GM19324 (cell line): Measurements from ENCODE around the gene NDUFS4.
A peak's percentile ranks its signal among the peaks of the same experiment; 100 is the strongest.
"Not testable (repeated sequence)": the region's sequence is repeated elsewhere in the genome, so short reads cannot be mapped to it uniquely, and the experiment has no call there.

Experiments used
- ATAC-seq: cut with Tn5 transposase; IDR thresholded peaks from one replicate; pipeline ENCODE4 v1.9.1; 2021; ENCODE audit warnings: mild to moderate bottlenecking, moderate library complexity; ENCODE audit not compliant: unreplicated experiment, low FRiP score

The NDUFS4 gene

DNA sequence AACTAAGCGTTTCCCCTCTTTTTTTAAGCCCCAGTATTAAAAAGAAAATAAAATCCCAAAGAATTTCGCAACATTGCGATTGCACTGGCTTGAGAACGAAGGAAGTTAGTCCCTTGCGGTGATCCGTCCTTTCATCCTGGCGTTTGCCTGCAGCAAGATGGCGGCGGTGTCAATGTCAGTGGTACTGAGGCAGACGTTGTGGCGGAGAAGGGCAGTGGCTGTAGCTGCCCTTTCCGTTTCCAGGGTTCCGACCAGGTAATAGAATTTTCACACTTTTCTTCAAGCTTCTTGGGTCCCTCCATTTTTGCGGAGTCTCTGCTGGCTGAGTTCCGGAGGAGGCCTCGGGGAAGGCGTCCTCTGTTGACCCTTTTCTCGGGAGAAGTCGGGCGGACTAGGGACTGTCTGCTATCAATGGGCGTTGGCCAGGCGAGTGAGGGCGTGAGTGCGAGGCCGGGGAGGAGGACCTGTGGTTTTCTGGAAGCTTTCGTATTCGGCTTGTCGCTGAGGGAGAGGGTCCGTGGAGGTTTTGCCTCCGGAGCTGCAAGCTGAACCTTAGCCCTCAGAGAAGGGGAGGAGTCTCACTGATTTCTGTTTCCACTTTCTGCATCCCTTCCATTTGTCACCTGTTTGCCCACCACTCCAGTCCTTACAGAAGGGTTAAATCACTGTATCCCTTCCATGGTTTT is at the start of gene NDUFS4:
NDUFS4 (plus strand) TSS at position 134 of the 686 bp plus-strand sequence; CDS start at position 158, 24 bp downstream.
- peak; percentile 86 for ATAC-seq

DNA sequence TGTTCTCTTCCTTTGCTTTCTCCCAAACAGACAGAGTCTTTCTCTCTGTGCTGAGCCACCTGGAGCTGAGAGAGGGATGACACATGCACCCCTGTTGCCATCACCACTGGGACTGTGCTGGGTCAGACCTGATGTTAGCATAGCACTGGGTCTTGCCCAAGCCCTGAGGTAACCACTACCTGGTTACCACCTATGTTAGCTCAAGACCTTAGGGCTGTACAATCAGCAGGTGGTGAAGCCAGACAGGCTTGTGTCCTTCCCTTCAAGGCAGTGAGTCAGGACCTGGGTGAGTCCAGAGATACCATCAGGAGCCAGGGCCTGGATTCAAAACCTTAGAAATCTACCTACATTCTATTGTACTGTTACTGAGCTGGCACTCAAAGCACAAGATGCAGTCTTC is 47.9 kb upstream of the NDUFS4 start:
- no peak for ATAC-seq

GRCh38 chr5:53515988-53516387 is 44.5 kb upstream of the NDUFS4 start:
- ATAC-seq, result no peak

- no peak for ATAC-seq
Observed at GRCh38 chr5:53520813-53521212, 39.6 kb upstream of the NDUFS4 start.

GRCh38 chr5:53537711-53538110 is 22.7 kb upstream of the NDUFS4 start:
- ATAC-seq, result no peak

GRCh38 chr5:53540739-53541138 is 19.7 kb upstream of the NDUFS4 start:
- ATAC-seq, result not testable (repeated sequence)

DNA sequence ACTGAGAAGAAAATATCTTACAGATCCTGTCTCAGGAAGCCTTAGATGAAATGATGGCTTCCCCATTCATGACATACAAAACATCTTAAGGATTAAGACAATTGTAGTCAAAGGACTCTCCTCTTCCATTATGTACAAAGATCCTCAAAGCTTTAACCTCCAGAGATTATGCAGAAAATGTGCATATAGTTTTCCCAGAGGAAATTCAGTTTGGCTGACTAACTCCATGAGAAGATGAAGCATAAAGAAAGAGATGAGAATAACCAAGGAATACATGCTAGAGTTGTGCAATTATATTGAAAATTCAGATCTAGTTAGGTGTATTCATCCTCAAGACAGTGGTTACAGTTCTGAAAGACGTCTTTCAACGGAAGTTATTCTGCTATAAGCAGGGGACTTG is 18.6 kb upstream of the NDUFS4 start:
- no peak for ATAC-seq

GRCh38 chr5:53542926-53543325 is 17.5 kb upstream of the NDUFS4 start:
- no peak for ATAC-seq

- ATAC-seq, result no peak
Observed at GRCh38 chr5:53543401-53543800, 17.0 kb upstream of the NDUFS4 start.

- ATAC-seq, result no peak
Observed at GRCh38 chr5:53545744-53546143, 14.7 kb upstream of the NDUFS4 start.

- ATAC-seq, result no peak
Observed at GRCh38 chr5:53547226-53547625, 13.2 kb upstream of the NDUFS4 start.

GRCh38 chr5:53548501-53548900 is 11.9 kb upstream of the NDUFS4 start:
- not testable (repeated sequence) for ATAC-seq

GRCh38 chr5:53549792-53550191 is 10.6 kb upstream of the NDUFS4 start:
- ATAC-seq, result no peak

DNA sequence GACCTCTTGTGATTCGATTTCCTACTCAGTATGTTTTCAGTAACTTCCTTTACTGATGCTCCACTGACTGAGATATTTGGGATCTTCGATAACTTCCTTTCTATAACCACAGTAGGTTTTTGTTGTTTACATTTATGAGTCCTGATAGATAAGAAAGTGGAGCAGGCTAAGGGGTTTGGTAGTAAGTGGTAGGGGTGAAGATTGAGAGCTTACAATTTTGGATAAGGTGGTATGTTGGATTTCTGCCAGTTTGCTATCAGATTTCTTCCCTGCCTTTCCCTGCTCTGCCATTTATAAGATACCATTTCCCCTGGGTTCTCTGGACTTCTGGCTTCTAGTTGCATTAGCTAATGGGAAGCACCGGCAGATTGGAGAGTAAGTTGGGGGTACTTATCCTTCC is 7.9 kb upstream of the NDUFS4 start:
- no peak for ATAC-seq

DNA sequence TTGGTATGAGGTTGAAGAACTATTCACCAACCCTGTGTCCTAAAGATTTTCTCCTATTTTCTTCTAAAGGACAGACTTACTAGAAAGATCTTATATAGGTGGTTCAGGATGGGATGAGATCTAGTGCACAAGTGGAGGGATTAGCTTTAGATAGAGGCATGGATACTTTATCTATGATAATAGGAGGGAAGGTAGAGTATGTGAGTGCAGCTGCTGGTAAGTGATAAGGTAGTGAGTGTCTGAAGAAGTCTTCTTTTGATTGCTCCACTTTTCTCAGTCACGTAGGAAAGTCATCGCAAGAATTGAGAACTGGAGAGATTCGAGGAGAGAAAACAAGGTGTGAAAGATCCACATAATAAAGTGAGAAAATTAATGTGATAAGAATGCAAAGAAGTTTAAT is 6.0 kb upstream of the NDUFS4 start:
- no peak for ATAC-seq

GRCh38 chr5:53555160-53555559 is 5.3 kb upstream of the NDUFS4 start:
- ATAC-seq, result no peak

GRCh38 chr5:53556001-53556400 is 4.4 kb upstream of the NDUFS4 start:
- no peak for ATAC-seq

- ATAC-seq, result no peak
Observed at GRCh38 chr5:53557386-53557785, 3.1 kb upstream of the NDUFS4 start.

GRCh38 chr5:53558966-53559365 is 1.5 kb upstream of the NDUFS4 start:
- no peak for ATAC-seq

GRCh38 chr5:53560028-53560427 is 411 bp upstream of the NDUFS4 start:
- peak; percentile 4 for ATAC-seq

GRCh38 chr5:53568401-53568800 is 8.0 kb downstream of the NDUFS4 start:
- ATAC-seq, result no peak

DNA sequence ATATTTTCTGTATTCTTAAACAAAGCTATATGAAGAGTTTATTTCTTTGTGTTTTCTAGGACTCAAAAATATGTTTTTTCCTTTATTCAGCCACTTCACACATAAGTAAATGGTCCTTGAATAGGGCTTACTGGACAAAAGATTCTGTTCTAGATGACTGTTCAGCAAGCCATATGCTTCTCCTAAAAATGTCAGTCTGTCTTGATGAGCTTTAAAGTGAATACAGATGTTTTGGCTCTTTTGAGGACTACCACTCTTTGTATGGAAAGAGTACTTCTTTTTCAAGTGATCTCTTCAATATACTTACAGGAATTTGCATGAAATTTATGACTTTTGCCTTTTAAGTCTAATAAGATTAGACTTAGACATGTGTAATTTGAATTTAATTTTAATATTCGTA is 8.4 kb downstream of the NDUFS4 start:
- no peak for ATAC-seq

DNA sequence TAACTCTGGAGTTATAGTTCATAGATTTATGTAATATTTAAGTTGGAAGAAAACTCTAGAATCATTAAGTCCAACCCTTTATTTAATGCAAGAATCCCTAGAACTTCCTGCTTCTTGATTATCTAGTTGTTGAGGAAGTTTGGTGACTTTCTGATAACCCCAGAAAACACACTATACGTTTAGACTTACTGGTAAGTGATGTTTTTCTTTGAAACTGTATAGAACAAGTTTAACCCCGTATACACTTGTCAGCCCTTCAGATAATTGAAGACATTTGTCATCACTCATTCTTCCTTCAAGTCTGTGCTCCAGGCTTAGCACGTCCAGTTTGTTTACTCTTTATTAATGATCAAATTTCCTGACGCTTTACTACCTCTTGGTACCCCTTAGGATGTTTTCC is 9.0 kb downstream of the NDUFS4 start:
- no peak for ATAC-seq
